ENCODE measurements around the gene TYW5.
A peak's percentile ranks its signal among the peaks of the same experiment; 100 is the strongest.

Gene TYW5

DNA sequence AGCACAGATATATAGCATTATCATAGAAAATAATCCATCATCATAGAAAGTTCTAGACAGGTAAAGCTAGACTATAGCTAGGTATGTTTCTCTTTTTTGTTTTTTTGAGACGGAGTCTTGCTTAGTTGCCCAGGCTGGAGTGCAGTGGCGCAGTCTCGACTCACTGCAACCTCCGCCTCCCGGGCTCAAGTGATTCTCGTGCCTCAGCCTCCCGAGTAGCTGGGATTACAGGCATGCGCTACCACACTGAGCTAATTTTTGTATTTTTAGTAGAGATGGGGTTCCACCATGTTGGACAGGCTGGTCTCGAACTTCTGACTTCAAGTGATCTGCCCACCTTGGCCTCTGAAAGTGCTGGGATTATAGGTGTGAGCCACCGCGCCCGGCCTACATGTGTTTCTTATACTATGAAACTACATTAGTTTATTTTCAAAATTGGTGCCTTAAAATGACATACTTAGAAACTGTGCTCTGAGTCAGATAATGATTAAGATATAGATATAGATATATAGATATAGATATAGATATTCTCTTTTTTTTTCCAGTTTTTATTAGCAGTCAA, 42.7 kb downstream of the TYW5 start:
- DNase-seq, result peak; percentile 8

DNA sequence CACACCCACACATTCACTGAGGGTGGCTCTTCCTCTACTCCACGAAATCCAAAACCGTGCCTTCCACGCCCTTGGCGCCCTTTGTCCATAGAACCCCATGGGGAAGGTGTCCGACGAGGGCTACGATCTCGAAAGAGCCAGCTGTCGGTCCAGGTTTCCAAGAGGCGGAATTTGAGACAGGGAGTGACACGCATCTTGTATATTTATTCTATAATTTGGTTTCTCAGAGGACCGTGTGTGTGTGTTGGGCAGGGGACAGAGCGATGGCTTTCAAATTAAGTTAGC, 43.5 kb downstream of the TYW5 start:
- no peak for DNase-seq

DNA sequence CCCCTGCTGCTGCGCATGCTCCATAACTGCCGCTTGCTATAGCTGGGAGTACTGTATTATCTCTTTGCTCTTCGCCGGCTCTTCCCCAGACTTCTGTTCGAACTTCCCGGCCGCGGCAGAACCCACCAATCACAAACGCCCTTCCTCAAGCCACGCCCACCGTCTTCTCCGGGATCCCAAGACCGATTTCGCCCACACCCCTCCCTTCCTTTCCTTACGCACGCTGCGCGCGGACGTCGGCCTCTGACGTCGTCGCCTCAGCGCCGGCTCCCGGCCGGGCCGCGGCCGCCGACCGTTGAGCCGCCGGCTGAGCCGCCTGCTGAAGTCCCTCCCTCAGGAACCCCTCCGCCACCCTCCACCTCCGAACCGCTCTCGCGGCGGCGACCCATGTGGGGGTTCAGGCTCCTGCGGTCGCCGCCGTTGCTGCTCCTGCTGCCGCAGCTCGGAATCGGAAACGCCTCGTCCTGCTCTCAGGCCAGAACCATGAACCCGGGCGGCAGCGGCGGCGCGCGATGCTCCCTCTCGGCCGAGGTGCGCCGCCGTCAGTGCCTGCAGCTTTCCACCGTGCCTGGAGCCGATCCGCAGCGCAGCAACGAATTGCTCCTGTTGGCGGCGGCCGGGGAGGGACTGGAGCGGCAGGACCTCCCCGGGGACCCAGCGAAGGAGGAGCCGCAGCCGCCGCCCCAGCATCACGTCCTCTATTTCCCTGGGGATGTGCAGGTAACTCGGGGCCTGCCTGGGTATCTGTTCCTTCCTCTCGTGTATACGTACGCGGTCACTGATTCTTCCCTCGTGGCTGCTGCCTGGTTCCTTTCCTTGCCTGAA, 44.0 kb downstream of the TYW5 start, which contains the start of gene C2orf69:
Gene C2orf69 (plus strand): TSS at position 242 of the 825 bp plus-strand sequence. CDS start 146 bp downstream, at position 388.
- peak; percentile 99 for DNase-seq

DNA sequence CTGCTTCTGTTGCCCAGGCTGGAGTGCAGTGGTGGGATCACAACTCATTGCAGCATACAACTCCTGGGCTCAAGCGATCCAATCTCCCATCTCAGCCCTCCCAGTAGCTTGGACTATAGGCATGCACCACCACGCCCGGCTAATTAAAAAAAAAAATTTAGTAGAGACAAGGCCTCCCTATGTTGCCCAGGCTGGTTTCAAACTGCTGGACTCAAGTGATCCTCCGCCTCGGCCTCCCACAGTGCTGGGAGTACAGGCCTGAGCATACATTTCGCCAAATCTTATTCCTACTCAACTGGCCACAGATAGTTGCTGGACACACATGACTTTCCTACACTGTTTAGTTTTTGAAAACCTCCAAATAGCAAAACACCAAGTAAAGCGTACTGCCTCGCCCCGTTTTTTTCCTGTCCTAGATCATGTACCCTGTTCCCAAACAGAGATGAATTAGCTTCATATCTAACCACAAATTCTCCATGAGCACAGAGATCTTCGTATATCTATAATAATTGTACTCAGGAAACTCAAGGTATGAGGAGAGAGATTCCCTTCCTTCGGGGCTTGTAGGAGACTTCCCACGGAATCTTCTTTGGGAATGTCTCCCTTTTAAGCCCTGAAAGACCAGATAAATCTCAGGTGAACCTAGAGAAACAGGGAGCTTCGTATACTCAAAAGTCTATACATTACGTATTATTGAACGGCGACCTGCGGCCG, 44.8 kb downstream of the TYW5 start:
- no peak for DNase-seq

DNA sequence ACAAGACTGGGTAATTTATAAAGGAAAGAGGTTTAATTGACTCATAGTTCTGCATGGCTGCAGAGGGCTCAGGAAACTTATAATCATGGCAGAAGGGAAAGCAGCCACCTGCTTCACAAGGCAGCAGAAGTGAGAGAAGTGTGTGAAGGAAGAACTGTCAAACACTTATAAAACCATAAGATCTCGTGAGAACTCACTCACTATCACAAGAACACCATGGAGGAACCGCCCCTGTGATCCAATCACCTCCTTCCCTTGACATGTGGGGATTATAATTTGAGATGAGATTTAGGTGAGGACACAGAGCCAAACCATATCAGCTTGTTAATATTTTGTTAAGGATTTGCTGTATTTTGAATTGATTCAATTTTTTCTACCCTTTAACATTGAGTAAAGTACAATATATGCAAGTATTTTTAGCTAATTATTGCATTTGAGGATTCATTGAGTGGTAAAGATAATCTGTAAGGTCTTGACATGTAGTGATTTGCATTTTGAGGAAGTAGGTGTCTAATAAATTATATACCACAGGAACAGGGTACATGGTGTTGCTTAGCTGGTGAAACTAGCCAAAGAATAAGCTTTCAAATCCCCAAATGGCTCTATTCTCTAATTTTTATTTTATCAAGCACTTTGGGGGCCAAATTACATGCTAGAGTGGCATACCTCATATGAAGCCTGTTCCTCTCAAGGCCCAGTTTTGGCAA, 48.1 kb downstream of the TYW5 start:
- DNase-seq, result no peak

DNA sequence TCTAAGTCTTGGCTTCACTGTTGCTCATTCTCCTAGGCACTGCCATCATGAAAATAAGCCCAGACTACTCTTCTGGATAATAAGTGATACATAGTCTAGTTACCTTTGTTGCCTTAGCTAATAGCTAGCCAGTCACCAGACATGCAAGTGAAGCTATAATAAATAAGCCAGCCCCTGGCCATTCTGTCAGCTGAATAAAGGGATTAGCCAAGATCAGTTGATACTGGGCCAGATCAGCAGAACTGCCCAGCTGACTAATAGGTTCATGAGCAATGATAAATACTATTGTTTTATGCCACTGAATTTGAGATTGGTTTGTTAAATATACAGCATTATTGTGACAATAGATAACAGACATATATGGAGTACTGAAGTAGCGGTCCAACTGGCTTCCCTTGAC, 52.2 kb downstream of the TYW5 start:
- no peak for DNase-seq

DNA sequence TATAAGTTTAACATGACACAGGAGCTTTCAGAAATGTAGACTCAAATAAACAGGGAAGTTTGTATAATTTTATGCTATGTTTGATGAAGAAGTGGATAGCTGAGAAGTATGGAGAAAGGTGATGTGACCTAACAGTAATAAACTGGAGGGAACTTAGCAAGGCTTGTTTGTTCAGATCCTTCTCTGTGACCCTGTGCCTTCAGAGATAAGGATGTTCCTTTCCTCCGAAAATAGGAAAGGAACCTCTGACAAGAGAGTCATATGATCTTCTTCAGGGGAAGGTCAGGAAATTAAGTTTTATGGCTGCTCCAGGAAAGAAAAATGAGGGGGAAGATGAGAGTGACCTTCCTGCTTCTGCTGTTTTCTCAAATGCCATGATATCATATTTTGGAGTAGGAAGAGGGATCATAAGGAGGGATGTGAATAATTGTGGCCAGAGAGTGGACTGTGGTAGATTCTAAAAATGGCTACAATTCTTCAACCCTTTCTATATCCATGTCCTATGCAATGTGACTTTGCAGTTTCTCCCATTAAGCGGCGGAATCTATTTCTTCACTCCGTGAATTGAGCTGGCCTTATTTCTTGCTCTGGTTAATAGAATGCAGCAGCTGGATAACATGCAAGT, 52.7 kb downstream of the TYW5 start:
- no peak for DNase-seq

DNA sequence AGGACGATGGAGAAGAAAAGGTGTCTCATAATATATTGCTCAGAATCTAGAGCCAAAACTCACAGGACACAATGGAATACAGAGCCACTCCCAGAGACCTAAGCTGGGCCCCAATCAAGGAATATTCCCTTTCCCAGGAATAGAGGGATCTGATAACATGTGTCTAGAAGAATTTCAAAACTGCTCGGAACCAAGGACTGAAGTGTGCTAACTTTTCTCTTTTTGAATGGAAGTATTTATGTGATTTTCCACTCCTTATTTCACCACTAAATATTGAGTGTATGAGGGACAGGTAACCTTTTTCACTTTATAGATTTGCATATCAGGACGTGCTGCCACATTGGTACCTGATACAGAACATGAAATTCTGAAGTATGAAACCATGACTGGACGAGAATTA, 53.3 kb downstream of the TYW5 start:
- no peak for DNase-seq

DNA sequence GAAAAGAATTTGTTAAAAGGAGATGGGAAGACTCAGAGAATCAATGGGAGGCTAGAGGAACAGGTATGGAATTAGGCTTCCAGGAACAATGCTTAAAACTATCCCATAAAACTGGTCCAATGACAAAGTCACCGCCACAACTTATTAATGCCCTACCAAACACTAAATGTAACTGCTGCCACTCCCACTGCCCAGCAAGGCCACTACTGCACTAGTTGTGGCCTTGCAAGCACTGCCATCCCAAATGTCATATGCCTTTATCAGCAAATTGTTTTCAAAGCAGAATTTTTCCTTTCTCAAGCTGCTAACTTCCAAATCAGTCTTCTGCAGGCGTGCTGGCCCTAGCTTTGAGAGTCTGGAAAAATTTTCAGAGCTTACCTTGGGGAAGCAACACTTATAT, 58.7 kb downstream of the TYW5 start:
- no peak for DNase-seq

DNA sequence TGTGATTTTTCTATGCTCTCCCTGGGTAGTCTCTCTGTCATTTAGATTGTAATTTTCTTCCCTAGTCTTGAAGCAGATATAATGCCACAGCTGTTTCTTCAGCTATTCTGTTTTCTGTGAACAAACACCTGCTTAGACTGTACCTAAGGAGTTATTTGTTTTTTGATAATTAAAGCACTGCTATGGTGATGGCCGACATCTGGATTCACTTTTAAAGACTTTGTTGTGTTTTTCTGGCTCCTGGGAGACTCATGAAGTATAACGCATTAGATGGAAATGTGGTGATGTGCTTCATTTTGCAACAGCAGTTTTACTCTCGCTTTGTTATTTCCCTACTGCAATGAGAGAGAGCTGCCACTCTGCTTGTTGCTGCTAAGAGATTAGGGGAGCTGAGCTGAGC, 59.9 kb downstream of the TYW5 start:
- DNase-seq, result peak; percentile 25

DNA sequence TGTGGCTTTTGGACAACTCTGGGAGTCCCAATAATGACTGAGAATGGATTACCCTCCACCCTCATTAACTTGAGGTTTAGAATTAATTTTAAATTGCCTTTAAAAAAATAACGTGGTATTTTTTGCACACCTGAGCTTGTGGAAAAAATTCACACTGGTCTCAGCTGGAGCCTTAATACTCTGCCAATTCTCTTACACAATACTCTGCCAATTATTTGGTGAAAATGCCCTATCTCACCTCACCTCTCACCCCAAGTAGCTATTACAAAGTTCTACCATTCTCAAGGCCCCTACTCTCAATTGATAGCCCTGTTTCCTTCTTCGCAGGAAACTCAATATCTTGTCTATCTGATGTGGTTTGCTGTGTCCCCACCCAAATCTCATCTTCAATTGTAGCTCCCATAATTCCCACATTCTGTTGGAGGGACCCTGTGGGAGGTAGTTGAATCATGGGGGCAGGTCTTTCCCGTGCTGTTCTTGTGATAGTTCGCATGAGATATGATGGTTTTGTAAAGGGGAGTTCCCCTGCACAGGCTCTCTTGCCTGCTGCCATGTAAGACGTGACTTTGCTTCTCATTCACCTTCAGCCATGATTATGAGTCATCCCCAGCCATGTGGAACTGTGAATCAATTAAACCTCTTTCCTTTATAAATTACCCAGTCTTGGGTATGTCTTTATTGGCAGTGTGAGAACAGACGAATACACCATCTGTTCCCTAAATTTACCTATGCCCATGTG, 71.6 kb downstream of the TYW5 start:
- no peak for DNase-seq

DNA sequence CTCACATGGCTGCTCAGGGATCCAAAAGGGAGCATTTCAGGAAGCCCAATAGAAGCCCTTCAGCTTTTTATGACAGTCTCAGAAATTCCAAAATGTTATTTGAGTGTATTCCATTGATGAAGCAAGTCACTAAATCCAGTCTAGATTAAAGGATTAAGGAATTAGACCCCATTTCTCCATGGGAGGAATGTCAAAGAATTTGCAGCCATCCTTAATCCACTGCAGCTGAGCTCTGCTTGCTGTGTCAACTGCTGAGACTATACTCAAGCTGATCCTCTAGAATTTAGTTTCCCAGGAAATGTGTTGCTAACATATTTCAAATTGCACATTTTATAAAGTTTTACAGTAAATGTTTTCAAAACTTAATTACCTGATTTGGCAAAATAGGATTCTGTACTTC, 72.6 kb downstream of the TYW5 start:
- peak; percentile 16 for DNase-seq
